ENCODE measurements around the gene ENTPD5.

ENTPD5 gene

GRCh38 chr14:73965216-73965615 is 53.9 kb downstream of the ENTPD5 start:
- Histone ChIP-seq H3K36me3 (ENCODE audit: insufficient read depth, low read depth, low read length) (peaks cover 39% of the 10 kb centered on the region), H3K4me1 (ENCODE audit: insufficient read depth, low read length) (no peaks in the 10 kb centered on the region), H3K9ac (ENCODE audit: low read depth, low read length) (no peak overlapping the region), H3K9me3 (ENCODE audit: insufficient read depth, low read depth, low read length) (no peaks in the 10 kb centered on the region), H3K27ac (ENCODE audit: low read length) (no peak overlapping the region), H3K27me3 (ENCODE audit: insufficient read depth, low read length) (no peaks in the 10 kb centered on the region), H3K4me3 (ENCODE audit: low read length) (no peak overlapping the region)

- H3K27me3 ChIP-seq (ENCODE audit: insufficient read depth, low read length), result no peaks in the 10 kb centered on the region
- H3K9ac ChIP-seq (ENCODE audit: low read depth, low read length), result no peak overlapping the region
- peaks cover 60% of the 10 kb centered on the region for H3K36me3 ChIP-seq (ENCODE audit: insufficient read depth, low read depth, low read length)
- no peak overlapping the region for H3K27ac ChIP-seq (ENCODE audit: low read length)
- no peak overlapping the region for H3K4me3 ChIP-seq (ENCODE audit: low read length)
- no peaks in the 10 kb centered on the region for H3K9me3 ChIP-seq (ENCODE audit: insufficient read depth, low read depth, low read length)
- H3K4me1 ChIP-seq (ENCODE audit: insufficient read depth, low read length), result no peaks in the 10 kb centered on the region
Observed at GRCh38 chr14:73961192-73961591, 57.9 kb downstream of the ENTPD5 start.

- H3K27ac ChIP-seq (ENCODE audit: low read length), result no peak overlapping the region
- no peaks in the 10 kb centered on the region for H3K9me3 ChIP-seq (ENCODE audit: insufficient read depth, low read depth, low read length)
- H3K9ac ChIP-seq (ENCODE audit: low read depth, low read length), result no peak overlapping the region
- no peak overlapping the region for H3K4me3 ChIP-seq (ENCODE audit: low read length)
- H3K27me3 ChIP-seq (ENCODE audit: insufficient read depth, low read length), result no peaks in the 10 kb centered on the region
- no peaks in the 10 kb centered on the region for H3K4me1 ChIP-seq (ENCODE audit: insufficient read depth, low read length)
- H3K36me3 ChIP-seq (ENCODE audit: insufficient read depth, low read depth, low read length), result peaks cover 64% of the 10 kb centered on the region
Observed at GRCh38 chr14:73958591-73958990, 60.5 kb downstream of the ENTPD5 start.

DNA sequence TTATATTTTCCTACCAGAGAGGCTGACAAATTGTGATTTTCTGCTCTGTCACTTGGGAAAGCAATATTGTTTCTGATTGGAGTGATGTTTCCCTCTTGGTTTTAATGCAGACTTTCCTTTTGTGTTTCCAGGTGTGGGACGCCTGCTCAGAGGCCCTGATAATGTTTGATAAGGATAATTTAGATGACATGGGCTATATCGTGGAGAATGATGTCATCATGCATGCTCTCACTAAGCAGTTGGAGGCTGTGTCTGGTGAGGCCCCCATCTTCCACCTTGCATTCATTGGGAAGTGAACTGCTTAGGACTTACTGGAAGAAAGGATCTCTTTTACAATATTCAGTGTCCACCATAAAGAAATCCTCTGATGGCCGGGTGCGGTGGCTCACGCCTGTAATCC is 63.4 kb downstream of the ENTPD5 start:
- no peaks in the 10 kb centered on the region for H3K9me3 ChIP-seq (ENCODE audit: insufficient read depth, low read depth, low read length)
- H3K27ac ChIP-seq (ENCODE audit: low read length), result no peak overlapping the region
- no peaks in the 10 kb centered on the region for H3K4me1 ChIP-seq (ENCODE audit: insufficient read depth, low read length)
- no peak overlapping the region for H3K4me3 ChIP-seq (ENCODE audit: low read length)
- H3K36me3 ChIP-seq (ENCODE audit: insufficient read depth, low read depth, low read length), result peaks cover 46% of the 10 kb centered on the region
- no peak overlapping the region for H3K9ac ChIP-seq (ENCODE audit: low read depth, low read length)
- no peaks in the 10 kb centered on the region for H3K27me3 ChIP-seq (ENCODE audit: insufficient read depth, low read length)

DNA sequence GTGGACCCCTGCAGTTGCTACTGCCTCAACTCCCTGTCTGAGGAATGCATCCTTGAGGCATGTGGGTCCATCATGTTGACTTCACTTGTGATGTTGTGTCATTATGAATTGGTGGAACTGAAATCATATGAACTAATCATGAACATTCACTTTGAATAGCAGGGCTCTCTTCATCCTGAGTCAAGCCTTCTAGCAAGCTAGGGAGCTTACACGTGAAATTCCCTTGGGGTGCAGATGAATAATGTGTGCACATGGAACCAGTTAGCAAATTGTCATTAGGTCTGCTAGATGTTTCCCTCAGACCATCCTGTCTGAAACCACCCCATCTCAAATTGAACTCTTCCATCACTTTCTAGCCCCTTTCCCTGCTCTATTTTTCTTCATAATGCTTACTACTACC is 65.4 kb downstream of the ENTPD5 start:
- H3K27me3 ChIP-seq (ENCODE audit: insufficient read depth, low read length), result no peaks in the 10 kb centered on the region
- H3K4me1 ChIP-seq (ENCODE audit: insufficient read depth, low read length), result no peaks in the 10 kb centered on the region
- peaks cover 29% of the 10 kb centered on the region for H3K36me3 ChIP-seq (ENCODE audit: insufficient read depth, low read depth, low read length)
- H3K27ac ChIP-seq (ENCODE audit: low read length), result no peak overlapping the region
- H3K4me3 ChIP-seq (ENCODE audit: low read length), result no peak overlapping the region
- H3K9me3 ChIP-seq (ENCODE audit: insufficient read depth, low read depth, low read length), result no peaks in the 10 kb centered on the region
- no peak overlapping the region for H3K9ac ChIP-seq (ENCODE audit: low read depth, low read length)

- no peaks in the 10 kb centered on the region for H3K4me1 ChIP-seq (ENCODE audit: insufficient read depth, low read length)
- peak within 1 kb of the TSS; percentile 74 for H3K27ac ChIP-seq (ENCODE audit: low read length)
- H3K9me3 ChIP-seq (ENCODE audit: insufficient read depth, low read depth, low read length), result no peaks in the 10 kb centered on the region
- peaks cover 9% of the 10 kb centered on the region; the same call in 1 of the 2 replicates for H3K36me3 ChIP-seq (ENCODE audit: insufficient read depth, low read depth, low read length)
- H3K4me3 ChIP-seq (ENCODE audit: low read length), result peak within 1 kb of the TSS; percentile 95
- no peaks in the 10 kb centered on the region for H3K27me3 ChIP-seq (ENCODE audit: insufficient read depth, low read length)
- H3K9ac ChIP-seq (ENCODE audit: low read depth, low read length), result peak within 1 kb of the TSS; percentile 72; the same call in 1 of the 2 replicates
Observed at GRCh38 chr14:73949752-73950734, 69.0 kb downstream of the ENTPD5 start, which contains the start of the genes COQ6 and FAM161B. Gene COQ6, plus strand, starts transcription at chr14:73950302. Its CDS starts 31 bp downstream, at chr14:73950333. Gene FAM161B, minus strand, starts transcription at chr14:73950094. Its CDS starts 68 bp downstream, at chr14:73950026.

DNA sequence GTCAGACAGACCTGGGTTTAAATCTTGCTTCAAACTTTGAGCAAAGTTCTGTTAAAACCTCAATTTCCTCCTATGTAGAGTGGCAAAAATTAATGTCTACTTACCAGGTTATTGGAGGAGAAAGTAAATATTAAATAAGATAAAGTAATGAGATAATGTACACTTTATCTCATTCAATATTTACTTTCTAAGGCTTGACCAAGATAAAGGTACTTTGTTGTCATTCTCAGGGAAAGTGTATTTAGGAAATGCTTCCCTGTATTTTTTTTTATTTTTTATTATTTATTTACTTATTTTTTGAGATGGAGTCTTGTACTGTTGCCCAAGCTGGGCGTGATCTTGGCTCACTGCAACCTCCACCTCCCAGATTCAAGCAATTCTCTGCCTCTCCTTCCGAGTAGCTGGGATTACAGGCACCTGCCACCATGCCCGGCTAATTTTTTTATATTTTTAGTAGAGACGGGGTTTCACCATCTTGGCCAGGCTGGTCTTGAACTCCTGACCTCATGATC is 73.9 kb downstream of the ENTPD5 start:
- Histone ChIP-seq H3K4me1 (ENCODE audit: insufficient read depth, low read length) (no peaks in the 10 kb centered on the region), H3K27me3 (ENCODE audit: insufficient read depth, low read length) (no peaks in the 10 kb centered on the region)

GRCh38 chr14:73944432-73945158 is 74.5 kb downstream of the ENTPD5 start:
- Histone ChIP-seq H3K36me3 (ENCODE audit: insufficient read depth, low read depth, low read length) (no peaks in the 10 kb centered on the region), H3K27me3 (ENCODE audit: insufficient read depth, low read length) (no peaks in the 10 kb centered on the region), H3K4me1 (ENCODE audit: insufficient read depth, low read length) (no peaks in the 10 kb centered on the region), H3K9ac (ENCODE audit: low read depth, low read length) (no peak overlapping the region), H3K4me3 (ENCODE audit: low read length) (no peak overlapping the region), H3K27ac (ENCODE audit: low read length) (no peak overlapping the region), H3K9me3 (ENCODE audit: insufficient read depth, low read depth, low read length) (no peaks in the 10 kb centered on the region)

More for the DNA sequence above, 73.9 kb downstream of the ENTPD5 start:
- no peak overlapping the region for H3K27ac ChIP-seq (ENCODE audit: low read length)
- no peaks in the 10 kb centered on the region for H3K9me3 ChIP-seq (ENCODE audit: insufficient read depth, low read depth, low read length)
- no peak overlapping the region for H3K9ac ChIP-seq (ENCODE audit: low read depth, low read length)
- no peaks in the 10 kb centered on the region for H3K36me3 ChIP-seq (ENCODE audit: insufficient read depth, low read depth, low read length)
- H3K4me3 ChIP-seq (ENCODE audit: low read length), result no peak overlapping the region

GRCh38 chr14:73943083-73943482 is 76.0 kb downstream of the ENTPD5 start:
- Histone ChIP-seq H3K4me1 (ENCODE audit: insufficient read depth, low read length) (no peaks in the 10 kb centered on the region), H3K9ac (ENCODE audit: low read depth, low read length) (no peak overlapping the region), H3K4me3 (ENCODE audit: low read length) (no peak overlapping the region), H3K27ac (ENCODE audit: low read length) (no peak overlapping the region), H3K36me3 (ENCODE audit: insufficient read depth, low read depth, low read length) (no peaks in the 10 kb centered on the region), H3K9me3 (ENCODE audit: insufficient read depth, low read depth, low read length) (no peaks in the 10 kb centered on the region), H3K27me3 (ENCODE audit: insufficient read depth, low read length) (no peaks in the 10 kb centered on the region)

DNA sequence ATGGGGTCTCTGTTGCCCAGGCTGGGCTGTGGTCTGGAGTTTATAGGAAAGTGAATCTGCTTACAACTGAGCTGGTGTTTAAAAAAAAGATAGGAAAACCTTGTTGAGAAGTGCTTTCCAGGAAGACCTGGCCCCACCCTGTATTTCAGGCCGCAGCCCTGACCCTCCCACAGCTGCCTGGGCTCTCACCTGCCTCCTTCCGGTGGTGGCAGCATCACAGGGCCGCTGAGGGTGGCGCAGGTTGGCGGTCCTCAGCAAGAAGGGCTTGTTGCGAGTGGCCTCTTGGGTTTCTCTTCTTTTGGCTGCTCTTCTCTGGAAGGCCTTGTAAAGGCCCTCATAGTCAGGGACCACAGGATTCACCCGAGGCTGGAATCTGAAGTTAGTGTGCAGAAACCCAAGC is 76.9 kb downstream of the ENTPD5 start:
- no peak overlapping the region for H3K27ac ChIP-seq (ENCODE audit: low read length)
- H3K36me3 ChIP-seq (ENCODE audit: insufficient read depth, low read depth, low read length), result no peaks in the 10 kb centered on the region

DNA sequence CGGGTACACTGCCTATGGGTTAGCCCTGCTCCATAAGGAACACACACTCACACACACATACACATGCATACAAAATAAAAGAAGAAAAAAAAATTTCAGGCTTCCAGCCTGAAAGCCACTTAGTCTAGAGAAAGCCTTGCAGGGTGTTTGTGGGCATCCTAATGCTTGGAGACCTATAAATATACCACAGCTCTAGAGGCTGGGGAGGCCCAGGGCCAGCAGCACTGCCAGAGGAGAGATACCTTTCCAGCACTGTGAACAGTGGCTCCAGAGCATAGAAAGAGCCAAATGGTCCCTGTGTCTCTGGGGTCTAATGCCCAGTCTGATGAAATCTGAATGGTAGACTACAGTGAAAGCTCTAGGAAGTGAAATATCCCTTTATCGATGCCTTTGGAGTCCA is 82.1 kb downstream of the ENTPD5 start:
- no peak overlapping the region for H3K9ac ChIP-seq (ENCODE audit: low read depth, low read length)
- no peaks in the 10 kb centered on the region for H3K4me1 ChIP-seq (ENCODE audit: insufficient read depth, low read length)
- no peaks in the 10 kb centered on the region for H3K27me3 ChIP-seq (ENCODE audit: insufficient read depth, low read length)
- H3K36me3 ChIP-seq (ENCODE audit: insufficient read depth, low read depth, low read length), result peaks cover 17% of the 10 kb centered on the region
- H3K9me3 ChIP-seq (ENCODE audit: insufficient read depth, low read depth, low read length), result no peaks in the 10 kb centered on the region
- H3K4me3 ChIP-seq (ENCODE audit: low read length), result no peak overlapping the region
- no peak overlapping the region for H3K27ac ChIP-seq (ENCODE audit: low read length)

More for the DNA sequence above, 76.9 kb downstream of the ENTPD5 start:
- no peak overlapping the region for H3K4me3 ChIP-seq (ENCODE audit: low read length)
- no peaks in the 10 kb centered on the region for H3K9me3 ChIP-seq (ENCODE audit: insufficient read depth, low read depth, low read length)
- no peaks in the 10 kb centered on the region for H3K27me3 ChIP-seq (ENCODE audit: insufficient read depth, low read length)
- no peak overlapping the region for H3K9ac ChIP-seq (ENCODE audit: low read depth, low read length)
- H3K4me1 ChIP-seq (ENCODE audit: insufficient read depth, low read length), result no peaks in the 10 kb centered on the region

Measured in iPS-20b (cell line).